GM12878 (cell line): ENCODE results near the gene SP110. TPM values are rescaled to one million over a fixed set of nuclear protein-coding genes. Genes with fewer than 3 reads are reported as not detected.

Experiments
- ATAC-seq: fragments of 200-7000 bp; cut with Tn5 transposase; 3 replicates; pipeline ENCODE4 v1.9.1; 2020; ENCODE audit warnings: mild to moderate bottlenecking, moderate library complexity
- BruUV-seq: library from RNA; stranded (reverse); fragments of 400-500 nt; replicated peaks from 2 replicates; lab custom pipeline; 2021; lab: Mats Ljungman, UMichigan
- CTCF ChIA-PET: fragments of 300-600 bp; sonication (Branson Sonifier 250); formaldehyde crosslinking; extraction: SDS; loops from one replicate; lab custom pipeline; 2021; ENCODE audit warnings: inconsistent platforms; lab: Yijun Ruan, JAX
- POLR2A ChIA-PET: fragments of 350-600 bp; formaldehyde crosslinking; extraction: SDS; loops from one replicate; lab custom pipeline; 2021; ENCODE audit warnings: inconsistent platforms; lab: Charles Lee
- RAD21 ChIA-PET: fragments of 300-600 bp; sonication (Branson Sonifier 250); formaldehyde crosslinking; loops from one replicate; lab custom pipeline; 2023; ENCODE audit warnings: antibody characterized with exemption; ENCODE audit not compliant: unreplicated experiment; lab: Charles Lee
- SMC1A ChIA-PET: fragments of 300-600 bp; sonication (Branson Sonifier 250); formaldehyde crosslinking; loops from one replicate; lab custom pipeline; 2023; ENCODE audit not compliant: unreplicated experiment, uncharacterized antibody; lab: Charles Lee
- DNase-seq: peaks from one replicate; pipeline ENCODE4 v3.0.0-alpha.2; 2011; ENCODE audit warnings: low read depth, low spot score
- FAIRE-seq: peaks from 3 replicates; lab custom pipeline; 2011; peaks lifted over from hg19 to GRCh38; lab: Jason Lieb, UNC
- H2AFZ ChIP-seq: 2 replicates; pipeline ENCODE4 v1.6.0; 2011; ENCODE audit warnings: low read depth, low read length, control low read depth; ENCODE audit not compliant: control insufficient read depth
- H3K27ac ChIP-seq: 2 replicates; pipeline ENCODE4 v1.5.1; 2011; ENCODE audit warnings: control low read depth; ENCODE audit not compliant: control insufficient read depth, insufficient read depth
- H3K27me3 ChIP-seq, 2 experiments: replicated peaks in 1 of 2; 2 replicates each; pipeline versions ENCODE4 v1.6.0 to v1.6.1; 2011; ENCODE audit warnings: low read length in 1 of 2; ENCODE audit not compliant: control insufficient read depth in 2 of 2, insufficient read depth in 2 of 2
- H3K36me3 ChIP-seq, 2 experiments: 2 replicates each; pipeline ENCODE4 v1.5.1; 2011; ENCODE audit warnings: low read length in 1 of 2; ENCODE audit not compliant: control insufficient read depth in 2 of 2, insufficient read depth in 2 of 2
- H3K4me1 ChIP-seq: 2 replicates; pipeline ENCODE4 v1.6.1; 2011; ENCODE audit warnings: mild to moderate bottlenecking, low read length, moderate library complexity, mixed read lengths; ENCODE audit not compliant: control insufficient read depth, insufficient read depth
- H3K4me2 ChIP-seq: 2 replicates; pipeline ENCODE4 v1.6.0; 2011; ENCODE audit warnings: control low read depth; ENCODE audit not compliant: control insufficient read depth, insufficient read depth
- H3K4me3 ChIP-seq: fragments of 200-600 bp; sonication (generic); 2 replicates; pipeline ENCODE4 v1.5.1; 2016
- H3K79me2 ChIP-seq: 2 replicates; pipeline ENCODE4 v1.6.0; 2011; ENCODE audit warnings: low read length; ENCODE audit not compliant: control insufficient read depth, insufficient read depth
- H3K9ac ChIP-seq: 2 replicates; pipeline ENCODE4 v1.8.0; 2011; ENCODE audit warnings: low read length, control low read depth, mixed read lengths; ENCODE audit not compliant: control insufficient read depth, insufficient read depth
- H3K9me3 ChIP-seq: replicated peaks from 3 replicates; pipeline ENCODE4 v1.5.1; 2011; ENCODE audit warnings: mild to moderate bottlenecking, low read length; ENCODE audit not compliant: control insufficient read depth, insufficient read depth
- H4K20me1 ChIP-seq: 2 replicates; pipeline ENCODE4 v1.6.0; 2011; ENCODE audit not compliant: control insufficient read depth, insufficient read depth
- ATF7 ChIP-seq: fragments of 450-650 bp; IDR thresholded peaks from 2 replicates; pipeline ENCODE4 v1.6.1; 2016; ENCODE audit warnings: low read depth, mild to moderate bottlenecking
- CHD4 ChIP-seq: fragments of 200-600 bp; sonication (generic); IDR thresholded peaks from 2 replicates; pipeline ENCODE4 v1.6.1; 2016; ENCODE audit warnings: mild to moderate bottlenecking
- DPF2 ChIP-seq: fragments of 450-650 bp; IDR thresholded peaks from 2 replicates; pipeline ENCODE4 v1.6.1; 2017; ENCODE audit warnings: mild to moderate bottlenecking
- EED ChIP-seq: sonication (generic); IDR thresholded peaks from 2 replicates; pipeline ENCODE4 v1.6.1; 2016; ENCODE audit warnings: antibody characterized with exemption, low read depth
- EGR1 ChIP-seq, 2 experiments: IDR thresholded peaks; 1 replicate in 1 of 2; 2 replicates in 1 of 2; pipeline ENCODE4 v1.6.1; 2011 to 2012; ENCODE audit warnings: low read depth in 2 of 2, low read length in 2 of 2, borderline replicate concordance in 1 of 2, mild to moderate bottlenecking in 1 of 2, moderate library complexity in 1 of 2
- ETV6 ChIP-seq, 2 experiments: fragments of 450-650 bp in 1 of 2; IDR thresholded peaks in 1 of 2; conservative IDR thresholded peaks in 1 of 2; 2 replicates each; pipeline ENCODE4 v1.6.1; 2014; ENCODE audit warnings: antibody characterized with exemption in 1 of 2, borderline replicate concordance in 1 of 2, low read depth in 1 of 2, mild to moderate bottlenecking in 1 of 2, moderate library complexity in 1 of 2
- GABPA ChIP-seq: IDR thresholded peaks from 2 replicates; pipeline ENCODE4 v1.6.1; 2014; ENCODE audit warnings: antibody characterized with exemption, low read depth, mild to moderate bottlenecking, inconsistent platforms
- IKZF1 ChIP-seq: fragments of 450-650 bp; conservative IDR thresholded peaks from 2 replicates; pipeline ENCODE4 v1.6.1; 2017; ENCODE audit warnings: antibody characterized with exemption, mild to moderate bottlenecking
- IKZF2 ChIP-seq, 2 experiments: fragments of 450-650 bp; IDR thresholded peaks; 2 replicates each; pipeline ENCODE4 v1.6.1; 2017; ENCODE audit warnings: mild to moderate bottlenecking in 2 of 2, moderate library complexity in 2 of 2
- MYB ChIP-seq: fragments of 150-350 bp; IDR thresholded peaks from 2 replicates; pipeline ENCODE4 v1.6.1; 2014; ENCODE audit warnings: mild to moderate bottlenecking, low read depth, low read length, borderline replicate concordance
- NFYB ChIP-seq: IDR thresholded peaks from 2 replicates; pipeline ENCODE4 v1.6.1; 2011; ENCODE audit warnings: low read depth, mild to moderate bottlenecking, low read length, improper control_type of control experiment, moderate library complexity; ENCODE audit not compliant: insufficient read depth
- NR2C1 ChIP-seq: fragments of 450-650 bp; IDR thresholded peaks from 2 replicates; pipeline ENCODE4 v1.6.1; 2017; ENCODE audit warnings: antibody characterized with exemption, mild to moderate bottlenecking, moderate library complexity
- RBBP5 ChIP-seq: fragments of 200-600 bp; sonication (generic); conservative IDR thresholded peaks from 2 replicates; pipeline ENCODE4 v1.6.1; 2016
- RUNX3 ChIP-seq: IDR thresholded peaks from 2 replicates; pipeline ENCODE4 v1.6.1; 2012; ENCODE audit warnings: low read length, inconsistent platforms
- SPI1 ChIP-seq: IDR thresholded peaks from 2 replicates; pipeline ENCODE4 v1.6.1; 2011; ENCODE audit warnings: low read depth, mild to moderate bottlenecking, low read length, moderate library complexity, borderline replicate concordance; ENCODE audit not compliant: insufficient read depth
- SRF ChIP-seq, 2 experiments: IDR thresholded peaks; 2 replicates each; pipeline ENCODE4 v1.6.1; 2011; ENCODE audit warnings: low read depth in 2 of 2, low read length in 2 of 2, mild to moderate bottlenecking in 1 of 2, moderate library complexity in 1 of 2
- WRNIP1 ChIP-seq: IDR thresholded peaks from 2 replicates; pipeline ENCODE4 v1.6.1; 2011; ENCODE audit warnings: low read depth, low read length, improper control_type of control experiment, borderline replicate concordance
- ZSCAN29 ChIP-seq: fragments of 450-650 bp; IDR thresholded peaks from 2 replicates; pipeline ENCODE4 v1.6.1; 2017; ENCODE audit warnings: mild to moderate bottlenecking, moderate library complexity
- WGBS: methylation state at CpG from one replicate; pipeline ENCODE4 v1.1.6; 2016; ENCODE audit warnings: low lambda C conversion rate; ENCODE audit not compliant: insufficient replicate concordance, insufficient coverage; ENCODE audit errors: missing lambda C conversion rate; 5-methylcytosine and 5-hydroxymethylcytosine counted together
- in situ Hi-C: fragments of 300-500 bp; cut with MboI; formaldehyde crosslinking; loops from 9 replicates; pipeline ENCODE4 v1.14.3; 2018; ENCODE audit warnings: mixed read lengths
- intact Hi-C: fragments of 100-400 bp; cut with micrococcal nuclease; formaldehyde crosslinking; loops from one replicate; pipeline ENCODE4 v1.14.2; 2022; ENCODE audit not compliant: unreplicated experiment
- polyA plus RNA-seq, 11 experiments: library from polyadenylated mRNA; depleted of rRNA in 4 of 11; unstranded in 6 of 11; stranded (reverse) in 5 of 11; fragments of >200 nt; fragmentation: Nextera tagmentation in 4 of 11; fragmentation: Illumina TruSeq in 1 of 11; extraction: Ambion mirVana in 4 of 11; extraction: Trizol in 1 of 11; gene quantifications; 1 replicate in 1 of 11; 2 replicates in 10 of 11; pipeline versions ENCODE4 v1.2.1 to v1.2.3, GENCODE V29; 2011 to 2016; ENCODE audit warnings: inconsistent platforms in 2 of 11, missing spikeins in 2 of 11, low read depth in 1 of 11
- total RNA-seq, 4 experiments: library from RNA; depleted of rRNA in 3 of 4; stranded (reverse); fragments of >200 nt in 3 of 4; fragmentation: Illumina TruSeq in 1 of 4; extraction: Trizol in 1 of 4; gene quantifications; 2 replicates each; pipeline versions ENCODE4 v1.2.1 to v1.2.3, GENCODE V29; 2013 to 2021
- TF ChIP-seq, protein P1 (sequence below): fragments of 150-350 bp; IDR thresholded peaks from 2 replicates; pipeline ENCODE4 v1.6.1; 2016; ENCODE audit warnings: low read depth, low read length

The SP110 gene
- total and polyA plus RNA-seq, 10 of the 15 experiments (the other 5 are each of a cell fraction or from before 2014, with no cell fraction given), result 81.2 to 149 (median 100) TPM

DNA sequence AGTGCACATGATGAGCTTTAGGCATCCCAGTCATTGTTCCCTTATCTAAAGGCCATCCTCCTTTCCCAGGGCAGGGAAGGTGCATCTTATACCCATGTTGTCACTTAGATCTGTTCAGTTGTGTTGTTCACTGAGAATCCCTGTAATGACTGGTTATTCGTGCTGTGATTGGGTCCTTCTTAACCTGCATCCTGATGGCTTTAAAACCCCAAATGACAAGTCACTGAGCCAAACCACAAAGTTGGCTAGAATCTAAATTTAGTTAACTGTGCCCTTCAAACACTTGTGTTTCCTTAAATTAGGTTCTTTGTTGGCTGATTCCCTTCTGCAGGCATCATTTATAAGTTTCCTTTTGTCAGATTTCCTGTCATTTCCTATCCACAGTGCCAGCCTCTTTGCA lies 92.6 kb downstream of the SP110 start (continued):
- TF ChIP-seq, protein P1, sequence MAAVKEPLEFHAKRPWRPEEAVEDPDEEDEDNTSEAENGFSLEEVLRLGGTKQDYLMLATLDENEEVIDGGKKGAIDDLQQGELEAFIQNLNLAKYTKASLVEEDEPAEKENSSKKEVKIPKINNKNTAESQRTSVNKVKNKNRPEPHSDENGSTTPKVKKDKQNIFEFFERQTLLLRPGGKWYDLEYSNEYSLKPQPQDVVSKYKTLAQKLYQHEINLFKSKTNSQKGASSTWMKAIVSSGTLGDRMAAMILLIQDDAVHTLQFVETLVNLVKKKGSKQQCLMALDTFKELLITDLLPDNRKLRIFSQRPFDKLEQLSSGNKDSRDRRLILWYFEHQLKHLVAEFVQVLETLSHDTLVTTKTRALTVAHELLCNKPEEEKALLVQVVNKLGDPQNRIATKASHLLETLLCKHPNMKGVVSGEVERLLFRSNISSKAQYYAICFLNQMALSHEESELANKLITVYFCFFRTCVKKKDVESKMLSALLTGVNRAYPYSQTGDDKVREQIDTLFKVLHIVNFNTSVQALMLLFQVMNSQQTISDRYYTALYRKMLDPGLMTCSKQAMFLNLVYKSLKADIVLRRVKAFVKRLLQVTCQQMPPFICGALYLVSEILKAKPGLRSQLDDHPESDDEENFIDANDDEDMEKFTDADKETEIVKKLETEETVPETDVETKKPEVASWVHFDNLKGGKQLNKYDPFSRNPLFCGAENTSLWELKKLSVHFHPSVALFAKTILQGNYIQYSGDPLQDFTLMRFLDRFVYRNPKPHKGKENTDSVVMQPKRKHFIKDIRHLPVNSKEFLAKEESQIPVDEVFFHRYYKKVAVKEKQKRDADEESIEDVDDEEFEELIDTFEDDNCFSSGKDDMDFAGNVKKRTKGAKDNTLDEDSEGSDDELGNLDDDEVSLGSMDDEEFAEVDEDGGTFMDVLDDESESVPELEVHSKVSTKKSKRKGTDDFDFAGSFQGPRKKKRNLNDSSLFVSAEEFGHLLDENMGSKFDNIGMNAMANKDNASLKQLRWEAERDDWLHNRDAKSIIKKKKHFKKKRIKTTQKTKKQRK, result no peak
- no peak for TF ChIP-seq EED
- TF ChIP-seq RBBP5, result no peak
- TF ChIP-seq ATF7, result no peak
- TF ChIP-seq MYB, result no peak

DNA sequence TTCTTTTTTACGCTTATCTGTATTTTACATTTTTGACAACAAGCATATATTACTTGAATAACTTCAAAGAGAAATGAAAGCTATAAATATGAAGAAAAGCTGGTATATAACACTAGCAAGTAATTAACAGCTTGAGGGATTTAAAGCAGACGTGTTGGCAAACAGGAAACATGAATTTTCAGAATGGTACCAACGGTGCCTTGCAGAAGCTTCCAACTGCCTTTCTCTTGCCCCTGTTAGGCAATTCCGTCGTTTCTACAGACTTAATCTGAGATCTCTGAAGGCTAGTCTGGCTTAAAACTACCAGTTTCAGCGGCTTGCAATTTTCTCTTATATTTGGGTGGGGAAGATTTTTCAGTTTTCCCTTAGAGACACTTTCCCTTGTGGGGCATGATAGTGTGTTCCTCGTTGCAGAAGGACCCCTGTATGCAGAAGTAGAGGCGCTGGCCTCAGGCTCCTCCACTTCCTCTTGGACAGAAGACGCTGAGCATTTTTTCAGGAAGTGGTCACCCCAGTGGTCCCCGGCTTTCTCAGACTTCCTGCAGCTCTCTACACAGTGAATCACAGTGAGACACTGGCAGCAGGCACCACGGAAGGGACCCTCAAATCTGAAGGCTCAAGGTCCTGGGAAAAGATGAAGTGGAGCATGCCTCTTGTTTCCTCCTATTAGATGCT lies 94.9 kb downstream of the SP110 start:
- FAIRE-seq (no peak), ATAC-seq (peak; percentile 82), DNase-seq (no peak)
- SMC1A ChIA-PET, result no interaction called here
- BruUV-seq, result no TSS peak
- H2AFZ ChIP-seq, result peak overlapping the region; percentile 68
- H3K4me3 ChIP-seq, result peak overlapping the region; percentile 3; the same call in 1 of the 2 replicates
- intact Hi-C loops, result no loop called here
- H3K27ac ChIP-seq, result no peak overlapping the region
- POLR2A ChIA-PET, result interaction anchor here (0.6 kb wide), 1 partner anchor 53 kb away, joined by 3 read pairs; no protein-coding TSS in a partner anchor
- H3K9me3 ChIP-seq, result no peaks in the 10 kb centered on the region; the same call in 2 of the 3 replicates
- CTCF ChIA-PET, result interaction anchor here (0.5 to 0.7 kb wide), 3 partner anchors 58 to 673 kb away, joined by 3 to 4 read pairs (median 3); no protein-coding TSS in a partner anchor
- H3K36me3 ChIP-seq, result no peaks in the 10 kb centered on the region
- no peak overlapping the region for H3K9ac ChIP-seq
- H3K79me2 ChIP-seq, result no peaks in the 10 kb centered on the region
- WGBS, result under 1% methylated on average over 11 of the region's 11 CpGs
- H3K4me2 ChIP-seq, result peak overlapping the region; percentile 40
- H3K27me3 ChIP-seq, result no peaks in the 10 kb centered on the region
- no peak for TF ChIP-seq NFYB
- TF ChIP-seq ZSCAN29, result no peak
- TF ChIP-seq SPI1, result peak; percentile 86
- TF ChIP-seq WRNIP1, result no peak
- 0 out of 2 replicates have a peak, but pooled peaks have one; percentile 26 for TF ChIP-seq DPF2
- peak; percentile 72 for TF ChIP-seq GABPA
- TF ChIP-seq SRF (IDR thresholded peaks at IDR 0.05; ENCODE audit: low read depth in 2 of 2, low read length in 2 of 2), result 0 out of 4 replicates have a peak, but pooled peaks of 1 of the 2 experiments have one; percentile 18
- TF ChIP-seq IKZF2 (IDR thresholded peaks at IDR 0.05), result 0 out of 4 replicates have a peak, but pooled peaks of 1 of the 2 experiments have one; percentile 24
- 0 out of 2 replicates have a peak, but pooled peaks have one; percentile 23 for TF ChIP-seq IKZF1
- 0 out of 3 replicates have a peak, but pooled peaks of 1 of the 2 experiments have one; percentile 2 for TF ChIP-seq EGR1 (IDR thresholded peaks at IDR 0.05; ENCODE audit: borderline replicate concordance in 1 of 2, low read depth in 2 of 2, low read length in 2 of 2)
- TF ChIP-seq RUNX3, result peak; percentile 66
- TF ChIP-seq ETV6 (conservative IDR thresholded peaks at IDR 0.05 in 1 of 2, IDR thresholded peaks at IDR 0.05 in 1 of 2; ENCODE audit: borderline replicate concordance in 1 of 2, low read depth in 1 of 2), result peak in 1 of 2 experiments; percentile 84; a peak in 1 of 4 replicates
- TF ChIP-seq CHD4, result no peak
- TF ChIP-seq NR2C1, result no peak
- TF ChIP-seq, all 136 proteins: peak for 9
- 0 out of 2 replicates have a peak, but pooled peaks cover 4% of the 10 kb centered on the region for H3K4me1 ChIP-seq
- no peaks in the 10 kb centered on the region for H4K20me1 ChIP-seq
- RAD21 ChIA-PET, result no interaction called here
- in situ Hi-C loops, result no loop called here
